Astrocyte (in vitro differentiated cells and primary cell): ENCODE results near the gene SH2B3.

Experiments
- EZH2 ChIP-seq: IDR thresholded peaks from 2 replicates; pipeline ENCODE4 v1.6.1; 2012; ENCODE audit warnings: mild to moderate bottlenecking, low read length, inconsistent platforms; ENCODE audit not compliant: insufficient read depth
- TF ChIP-seq, protein P1 (sequence below): IDR thresholded peaks from 2 replicates; pipeline ENCODE4 v1.5.1; 2011; ENCODE audit warnings: low read depth, mild to moderate bottlenecking, inconsistent platforms, low read length, moderate library complexity; ENCODE audit not compliant: insufficient read depth

DNA sequence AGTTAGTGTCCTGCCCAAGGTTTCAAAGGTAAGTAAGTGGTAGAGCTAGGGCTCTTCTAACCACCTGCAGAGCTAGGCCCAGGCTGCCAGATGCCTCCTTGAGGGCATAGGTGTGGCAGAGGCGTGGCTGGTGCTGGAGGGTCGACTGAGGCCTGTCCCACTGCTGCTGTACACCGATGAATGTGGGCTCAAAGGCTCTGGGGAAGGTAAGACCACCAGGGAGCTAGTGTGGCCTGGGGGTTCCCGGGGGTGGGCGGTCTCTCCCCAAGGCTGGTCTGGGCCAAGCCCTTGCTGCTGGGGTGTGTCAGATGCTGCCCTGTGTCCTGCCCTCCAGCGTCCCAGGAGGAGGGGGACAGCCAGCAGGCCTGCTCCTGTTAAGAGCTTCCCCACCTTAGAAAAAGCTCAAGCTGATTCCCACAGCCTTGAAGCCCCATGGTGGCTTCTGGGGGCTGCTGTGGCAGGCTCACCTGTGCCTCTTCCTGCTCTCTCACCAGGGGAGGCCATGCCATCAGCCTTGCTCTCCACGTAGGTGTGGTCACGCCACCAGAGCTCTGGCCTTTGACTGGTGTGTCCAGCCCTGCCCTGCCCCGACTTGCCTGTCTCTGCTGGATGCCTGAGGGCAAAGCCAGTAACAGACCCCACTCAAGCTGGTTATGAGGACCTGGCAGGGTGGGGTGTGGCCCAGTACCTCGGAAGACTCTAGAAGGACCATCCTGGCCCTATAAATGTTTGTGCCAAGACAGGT lies 36.8 kb downstream of the SH2B3 start:
- TF ChIP-seq, protein P1, sequence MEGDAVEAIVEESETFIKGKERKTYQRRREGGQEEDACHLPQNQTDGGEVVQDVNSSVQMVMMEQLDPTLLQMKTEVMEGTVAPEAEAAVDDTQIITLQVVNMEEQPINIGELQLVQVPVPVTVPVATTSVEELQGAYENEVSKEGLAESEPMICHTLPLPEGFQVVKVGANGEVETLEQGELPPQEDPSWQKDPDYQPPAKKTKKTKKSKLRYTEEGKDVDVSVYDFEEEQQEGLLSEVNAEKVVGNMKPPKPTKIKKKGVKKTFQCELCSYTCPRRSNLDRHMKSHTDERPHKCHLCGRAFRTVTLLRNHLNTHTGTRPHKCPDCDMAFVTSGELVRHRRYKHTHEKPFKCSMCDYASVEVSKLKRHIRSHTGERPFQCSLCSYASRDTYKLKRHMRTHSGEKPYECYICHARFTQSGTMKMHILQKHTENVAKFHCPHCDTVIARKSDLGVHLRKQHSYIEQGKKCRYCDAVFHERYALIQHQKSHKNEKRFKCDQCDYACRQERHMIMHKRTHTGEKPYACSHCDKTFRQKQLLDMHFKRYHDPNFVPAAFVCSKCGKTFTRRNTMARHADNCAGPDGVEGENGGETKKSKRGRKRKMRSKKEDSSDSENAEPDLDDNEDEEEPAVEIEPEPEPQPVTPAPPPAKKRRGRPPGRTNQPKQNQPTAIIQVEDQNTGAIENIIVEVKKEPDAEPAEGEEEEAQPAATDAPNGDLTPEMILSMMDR = no peak
- TF ChIP-seq EZH2 = no peak
